SU-DHL-6 (cell line): ENCODE results near the gene SYT17.

Experiments used
- CTCF ChIP-seq: fragments of 200-600 bp; sonication (generic); IDR thresholded peaks from one replicate; pipeline ENCODE4 v1.5.1; 2017; ENCODE audit warnings: antibody characterized with exemption, mild to moderate bottlenecking, low read length, moderate library complexity; ENCODE audit not compliant: insufficient read depth, poor library complexity, severe bottlenecking
- EZH2phosphoT487 ChIP-seq: fragments of 200-600 bp; sonication (generic), shearing (Covaris generic); conservative IDR thresholded peaks from 2 replicates; pipeline ENCODE4 v1.6.1; 2018; ENCODE audit warnings: mild to moderate bottlenecking, antibody characterized with exemption, low read length, moderate library complexity, mixed read lengths

- TF ChIP-seq CTCF (no peak), EZH2phosphoT487 (no peak)
These were observed 97.4 kb downstream of the SYT17 start for GRCh38 chr16:19265380-19265930.
